ENCODE measurements around the gene CCDC54.

The CCDC54 gene

DNA sequence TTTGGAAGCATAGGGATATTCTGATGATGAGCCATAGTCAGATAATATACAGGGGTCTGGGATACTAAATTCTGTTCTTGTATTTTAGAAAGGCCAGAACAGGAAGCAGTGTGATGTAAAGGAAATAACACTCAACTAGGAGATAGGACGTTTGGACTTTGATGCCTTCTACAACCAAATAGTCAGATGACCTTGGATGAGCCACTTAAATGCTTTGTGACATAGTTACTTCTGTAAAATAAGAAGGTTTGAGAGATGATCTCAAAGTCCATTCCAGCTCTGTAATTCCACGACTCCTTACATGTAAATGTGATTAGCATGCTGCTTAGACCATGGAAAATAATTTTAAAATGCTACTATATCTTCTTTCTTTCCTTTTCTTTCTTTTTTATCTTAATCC is 29.5 kb upstream of the CCDC54 start:
- no peak overlapping the region for H2AFZ ChIP-seq (ENCODE audit: low read depth, low read length)
- no peak for TF ChIP-seq EZH2 (IDR thresholded peaks at IDR 0.05; ENCODE audit: borderline replicate concordance, low read depth, low read length, severe bottlenecking)
- TF ChIP-seq, protein P1, sequence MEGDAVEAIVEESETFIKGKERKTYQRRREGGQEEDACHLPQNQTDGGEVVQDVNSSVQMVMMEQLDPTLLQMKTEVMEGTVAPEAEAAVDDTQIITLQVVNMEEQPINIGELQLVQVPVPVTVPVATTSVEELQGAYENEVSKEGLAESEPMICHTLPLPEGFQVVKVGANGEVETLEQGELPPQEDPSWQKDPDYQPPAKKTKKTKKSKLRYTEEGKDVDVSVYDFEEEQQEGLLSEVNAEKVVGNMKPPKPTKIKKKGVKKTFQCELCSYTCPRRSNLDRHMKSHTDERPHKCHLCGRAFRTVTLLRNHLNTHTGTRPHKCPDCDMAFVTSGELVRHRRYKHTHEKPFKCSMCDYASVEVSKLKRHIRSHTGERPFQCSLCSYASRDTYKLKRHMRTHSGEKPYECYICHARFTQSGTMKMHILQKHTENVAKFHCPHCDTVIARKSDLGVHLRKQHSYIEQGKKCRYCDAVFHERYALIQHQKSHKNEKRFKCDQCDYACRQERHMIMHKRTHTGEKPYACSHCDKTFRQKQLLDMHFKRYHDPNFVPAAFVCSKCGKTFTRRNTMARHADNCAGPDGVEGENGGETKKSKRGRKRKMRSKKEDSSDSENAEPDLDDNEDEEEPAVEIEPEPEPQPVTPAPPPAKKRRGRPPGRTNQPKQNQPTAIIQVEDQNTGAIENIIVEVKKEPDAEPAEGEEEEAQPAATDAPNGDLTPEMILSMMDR (IDR thresholded peaks at IDR 0.05; ENCODE audit: borderline replicate concordance, extremely low read depth, low read length, poor library complexity, severe bottlenecking), result no peak
- H3K36me3 ChIP-seq (ENCODE audit: insufficient read depth, low read length), result no peaks in the 10 kb centered on the region
- H3K27ac ChIP-seq (ENCODE audit: low read length), result no peak overlapping the region
- H3K9ac ChIP-seq (ENCODE audit: low read depth, low read length), result no peak overlapping the region
- H3K79me2 ChIP-seq (ENCODE audit: insufficient read depth, low read length), result no peaks in the 10 kb centered on the region
- no peaks in the 10 kb centered on the region for H3K4me1 ChIP-seq (ENCODE audit: insufficient read depth, low read length)
- H3K9me3 ChIP-seq (ENCODE audit: insufficient read depth, low read length, severe bottlenecking), result no peaks in the 10 kb centered on the region
- H3K4me3 ChIP-seq (ENCODE audit: low read depth in 1 of 2, low read length in 2 of 2), result no peak overlapping the region
- H4K20me1 ChIP-seq (ENCODE audit: insufficient read depth, low read length), result no peaks in the 10 kb centered on the region
- DNase-seq, result no peak
- no peak overlapping the region for H3K4me2 ChIP-seq (ENCODE audit: insufficient read depth, low read length)
- ATAC-seq (ENCODE audit: insufficient read depth, low read depth), result no peak
- no peaks in the 10 kb centered on the region for H3K27me3 ChIP-seq (ENCODE audit: insufficient read depth, low read length, poor library complexity)

DNA sequence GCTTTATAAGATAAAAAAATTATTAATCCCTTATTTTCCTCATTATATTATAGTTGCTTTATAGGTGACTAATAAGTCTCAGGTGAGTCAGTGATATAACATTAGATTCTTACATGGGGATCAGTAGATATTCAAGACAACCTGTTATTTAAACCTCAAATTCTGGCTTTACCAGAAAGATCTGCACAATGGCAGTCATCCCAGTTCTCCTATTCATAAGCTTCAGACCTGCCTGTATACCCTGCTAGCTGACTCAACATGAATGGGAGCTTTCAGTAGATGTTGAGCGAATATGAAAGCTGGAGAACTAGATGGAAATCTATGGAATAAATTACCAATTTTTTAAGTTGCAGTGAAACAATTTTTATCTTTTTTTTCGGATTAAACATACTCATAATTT is 20.5 kb upstream of the CCDC54 start:
- TF ChIP-seq, protein P1 (IDR thresholded peaks at IDR 0.05; ENCODE audit: borderline replicate concordance, extremely low read depth, low read length, poor library complexity, severe bottlenecking), result no peak
- TF ChIP-seq EZH2 (IDR thresholded peaks at IDR 0.05; ENCODE audit: borderline replicate concordance, low read depth, low read length, severe bottlenecking), result no peak
- Histone ChIP-seq H4K20me1 (ENCODE audit: insufficient read depth, low read length) (no peaks in the 10 kb centered on the region), H3K27ac (ENCODE audit: low read length) (no peak overlapping the region), H3K4me1 (ENCODE audit: insufficient read depth, low read length) (no peaks in the 10 kb centered on the region), H3K9ac (ENCODE audit: low read depth, low read length) (no peak overlapping the region), H3K4me3 (ENCODE audit: low read depth in 1 of 2, low read length in 2 of 2) (no peak overlapping the region), H3K27me3 (ENCODE audit: insufficient read depth, low read length, poor library complexity) (no peaks in the 10 kb centered on the region), H3K79me2 (ENCODE audit: insufficient read depth, low read length) (no peaks in the 10 kb centered on the region), H2AFZ (ENCODE audit: low read depth, low read length) (no peak overlapping the region), H3K9me3 (ENCODE audit: insufficient read depth, low read length, severe bottlenecking) (no peaks in the 10 kb centered on the region), H3K36me3 (ENCODE audit: insufficient read depth, low read length) (no peaks in the 10 kb centered on the region), H3K4me2 (ENCODE audit: insufficient read depth, low read length) (no peak overlapping the region)
- DNase-seq, result no peak
- ATAC-seq (ENCODE audit: insufficient read depth, low read depth), result no peak

DNA sequence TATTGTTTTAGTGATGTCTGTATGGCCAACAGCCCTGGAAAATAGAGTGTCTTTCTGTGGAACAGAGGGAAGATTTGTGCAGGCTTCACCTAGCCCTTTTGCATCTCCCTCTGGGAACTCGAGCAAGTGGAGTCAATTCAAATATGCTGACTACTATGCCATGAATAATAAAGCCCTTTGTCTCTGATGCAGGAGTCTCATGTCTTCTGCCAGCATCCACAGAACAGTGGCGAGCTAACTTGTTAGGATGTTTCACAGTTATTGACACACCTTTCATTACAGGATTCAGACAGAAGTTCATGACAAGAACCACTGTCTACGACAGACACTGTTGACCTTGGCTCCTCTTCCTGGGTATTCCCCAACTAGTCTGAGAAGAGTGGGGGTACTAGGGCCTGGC is 15.6 kb upstream of the CCDC54 start:
- Histone ChIP-seq H4K20me1 (ENCODE audit: insufficient read depth, low read length) (no peaks in the 10 kb centered on the region), H2AFZ (ENCODE audit: low read depth, low read length) (no peak overlapping the region), H3K27me3 (ENCODE audit: insufficient read depth, low read length, poor library complexity) (no peaks in the 10 kb centered on the region), H3K9ac (ENCODE audit: low read depth, low read length) (no peak overlapping the region), H3K4me3 (ENCODE audit: low read depth in 1 of 2, low read length in 2 of 2) (no peak overlapping the region), H3K4me1 (ENCODE audit: insufficient read depth, low read length) (peaks cover 1% of the 10 kb centered on the region; the same call in 1 of the 2 replicates), H3K9me3 (ENCODE audit: insufficient read depth, low read length, severe bottlenecking) (no peaks in the 10 kb centered on the region), H3K4me2 (ENCODE audit: insufficient read depth, low read length) (no peak overlapping the region), H3K27ac (ENCODE audit: low read length) (no peak overlapping the region), H3K79me2 (ENCODE audit: insufficient read depth, low read length) (no peaks in the 10 kb centered on the region), H3K36me3 (ENCODE audit: insufficient read depth, low read length) (no peaks in the 10 kb centered on the region)
- no peak for TF ChIP-seq EZH2 (IDR thresholded peaks at IDR 0.05; ENCODE audit: borderline replicate concordance, low read depth, low read length, severe bottlenecking)
- TF ChIP-seq, protein P1 (IDR thresholded peaks at IDR 0.05; ENCODE audit: borderline replicate concordance, extremely low read depth, low read length, poor library complexity, severe bottlenecking), result no peak
- ATAC-seq (ENCODE audit: insufficient read depth, low read depth) (no peak), DNase-seq (no peak)

DNA sequence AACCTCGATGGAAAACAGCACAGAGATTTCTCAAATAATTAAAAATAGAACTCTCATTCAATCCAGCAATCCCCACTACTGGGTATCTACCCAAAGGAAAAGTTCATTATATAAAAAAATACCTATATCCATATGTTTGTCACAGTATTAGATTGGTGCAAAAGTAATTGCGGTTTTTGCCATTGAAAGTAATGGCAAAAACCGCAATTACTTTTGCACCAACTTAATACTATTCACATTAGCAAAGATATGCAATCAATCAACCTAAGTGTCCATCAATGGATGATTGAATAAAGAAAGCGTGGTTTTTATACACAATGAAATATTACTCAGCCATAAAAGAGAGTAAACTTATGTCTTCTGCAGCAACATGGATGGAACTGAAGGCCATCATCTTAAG is 12.2 kb upstream of the CCDC54 start:
- no peak for DNase-seq
- no peaks in the 10 kb centered on the region for H4K20me1 ChIP-seq (ENCODE audit: insufficient read depth, low read length)

More for the DNA sequence above, 12.2 kb upstream of the CCDC54 start:
- Histone ChIP-seq H3K4me2 (ENCODE audit: insufficient read depth, low read length) (no peak overlapping the region), H3K36me3 (ENCODE audit: insufficient read depth, low read length) (no peaks in the 10 kb centered on the region), H3K27ac (ENCODE audit: low read length) (no peak overlapping the region), H2AFZ (ENCODE audit: low read depth, low read length) (no peak overlapping the region), H3K4me3 (ENCODE audit: low read depth in 1 of 2, low read length in 2 of 2) (no peak overlapping the region), H3K79me2 (ENCODE audit: insufficient read depth, low read length) (no peaks in the 10 kb centered on the region), H3K27me3 (ENCODE audit: insufficient read depth, low read length, poor library complexity) (no peaks in the 10 kb centered on the region), H3K9me3 (ENCODE audit: insufficient read depth, low read length, severe bottlenecking) (no peaks in the 10 kb centered on the region), H3K4me1 (ENCODE audit: insufficient read depth, low read length) (peaks cover 12% of the 10 kb centered on the region), H3K9ac (ENCODE audit: low read depth, low read length) (no peak overlapping the region)
- no peak for TF ChIP-seq EZH2 (IDR thresholded peaks at IDR 0.05; ENCODE audit: borderline replicate concordance, low read depth, low read length, severe bottlenecking)
- TF ChIP-seq, protein P1 (IDR thresholded peaks at IDR 0.05; ENCODE audit: borderline replicate concordance, extremely low read depth, low read length, poor library complexity, severe bottlenecking), result no peak
- no peak for ATAC-seq (ENCODE audit: insufficient read depth, low read depth)

All from DND-41 (cell line).